Trophoblast cell (in vitro differentiated cells and primary cell): ENCODE measurements around the gene MSRB1.

Source experiments
- DNase-seq, 2 donors: peaks; one replicate each; pipeline ENCODE4 v3.0.0-alpha.2; 2016
- H2AFZ ChIP-seq: 2 replicates; pipeline ENCODE4 v1.6.1; 2013; ENCODE audit warnings: low read length, moderate library complexity, mild to moderate bottlenecking; ENCODE audit not compliant: insufficient read depth, poor library complexity
- H2AK5ac ChIP-seq: 2 replicates; pipeline ENCODE4 v1.6.1; 2013; ENCODE audit warnings: mild to moderate bottlenecking, low read length
- H2BK120ac ChIP-seq: 2 replicates; pipeline ENCODE4 v1.6.1; 2013; ENCODE audit warnings: low read length, mild to moderate bottlenecking, moderate library complexity; ENCODE audit not compliant: insufficient read depth, poor library complexity
- H2BK12ac ChIP-seq: 2 replicates; pipeline ENCODE4 v1.6.1; 2013; ENCODE audit warnings: mild to moderate bottlenecking, low read length, moderate library complexity
- H2BK5ac ChIP-seq: 2 replicates; pipeline ENCODE4 v1.6.1; 2013; ENCODE audit warnings: low read length, low read depth, moderate library complexity, mild to moderate bottlenecking; ENCODE audit not compliant: poor library complexity
- H3K14ac ChIP-seq: 2 replicates; pipeline ENCODE4 v1.6.1; 2013; ENCODE audit warnings: mild to moderate bottlenecking, low read length
- H3K18ac ChIP-seq: 2 replicates; pipeline ENCODE4 v1.6.1; 2013; ENCODE audit warnings: mild to moderate bottlenecking, low read length
- H3K23ac ChIP-seq: 2 replicates; pipeline ENCODE4 v1.6.1; 2013; ENCODE audit warnings: low read length
- H3K27ac ChIP-seq: 2 replicates; pipeline ENCODE4 v1.5.1; 2013; ENCODE audit warnings: low read depth, mild to moderate bottlenecking, inconsistent platforms, low read length, moderate library complexity
- H3K27me3 ChIP-seq: 2 replicates; pipeline ENCODE4 v1.6.1; 2013; ENCODE audit warnings: inconsistent platforms, mild to moderate bottlenecking, low read length, moderate library complexity; ENCODE audit not compliant: insufficient read depth
- H3K36me3 ChIP-seq, 2 experiments: 1 replicate in 1 of 2; 2 replicates in 1 of 2; pipeline ENCODE4 v1.6.1; 2013; ENCODE audit warnings: low read length in 2 of 2, mild to moderate bottlenecking in 2 of 2, moderate library complexity in 1 of 2; ENCODE audit not compliant: insufficient read depth in 2 of 2, control insufficient read depth in 1 of 2
- H3K4ac ChIP-seq: 2 replicates; pipeline ENCODE4 v1.6.1; 2013; ENCODE audit warnings: low read depth, mild to moderate bottlenecking, low read length, moderate library complexity
- H3K4me1 ChIP-seq, 2 experiments: 1 replicate in 1 of 2; 2 replicates in 1 of 2; pipeline ENCODE4 v1.6.1; 2013; ENCODE audit warnings: low read length in 2 of 2, mild to moderate bottlenecking in 2 of 2, moderate library complexity in 1 of 2; ENCODE audit not compliant: insufficient read depth in 2 of 2, control insufficient read depth in 1 of 2
- H3K4me2 ChIP-seq: 2 replicates; pipeline ENCODE4 v1.6.1; 2013; ENCODE audit warnings: inconsistent platforms, mild to moderate bottlenecking, low read length, moderate library complexity
- H3K4me3 ChIP-seq: 2 replicates; pipeline ENCODE4 v1.5.1; 2013; ENCODE audit warnings: mild to moderate bottlenecking, low read depth, low read length, inconsistent platforms
- H3K79me1 ChIP-seq: one replicate; pipeline ENCODE4 v1.6.1; 2013; ENCODE audit warnings: low read length
- H3K79me2 ChIP-seq: 2 replicates; pipeline ENCODE4 v1.6.1; 2013; ENCODE audit warnings: low read length, mild to moderate bottlenecking; ENCODE audit not compliant: control insufficient read depth, insufficient read depth, poor library complexity
- H3K9ac ChIP-seq: 2 replicates; pipeline ENCODE4 v1.6.1; 2013; ENCODE audit warnings: mild to moderate bottlenecking, low read length
- H3K9me3 ChIP-seq: 2 replicates; pipeline ENCODE4 v1.6.1; 2013; ENCODE audit warnings: low read depth, mild to moderate bottlenecking, control low read depth, inconsistent platforms, low read length; ENCODE audit not compliant: insufficient read depth
- H4K12ac ChIP-seq: 2 replicates; pipeline ENCODE4 v1.6.1; 2013; ENCODE audit warnings: low read depth, mild to moderate bottlenecking, low read length, moderate library complexity
- H4K8ac ChIP-seq: 2 replicates; pipeline ENCODE4 v1.6.1; 2013; ENCODE audit warnings: low read depth, mild to moderate bottlenecking, low read length, moderate library complexity
- H4K91ac ChIP-seq: one replicate; pipeline ENCODE4 v1.6.1; 2013; ENCODE audit warnings: low read depth, mild to moderate bottlenecking, low read length, moderate library complexity
- WGBS: extraction: QIAGEN DNeasy Blood & Tissue Kit; methylation state at CpG from one replicate; pipeline ENCODE4 v1.1.7; 2013; ENCODE audit warnings: missing lambda C conversion rate; ENCODE audit not compliant: insufficient read length, insufficient coverage; ENCODE audit errors: extremely low coverage; 5-methylcytosine and 5-hydroxymethylcytosine counted together

The MSRB1 gene

DNA sequence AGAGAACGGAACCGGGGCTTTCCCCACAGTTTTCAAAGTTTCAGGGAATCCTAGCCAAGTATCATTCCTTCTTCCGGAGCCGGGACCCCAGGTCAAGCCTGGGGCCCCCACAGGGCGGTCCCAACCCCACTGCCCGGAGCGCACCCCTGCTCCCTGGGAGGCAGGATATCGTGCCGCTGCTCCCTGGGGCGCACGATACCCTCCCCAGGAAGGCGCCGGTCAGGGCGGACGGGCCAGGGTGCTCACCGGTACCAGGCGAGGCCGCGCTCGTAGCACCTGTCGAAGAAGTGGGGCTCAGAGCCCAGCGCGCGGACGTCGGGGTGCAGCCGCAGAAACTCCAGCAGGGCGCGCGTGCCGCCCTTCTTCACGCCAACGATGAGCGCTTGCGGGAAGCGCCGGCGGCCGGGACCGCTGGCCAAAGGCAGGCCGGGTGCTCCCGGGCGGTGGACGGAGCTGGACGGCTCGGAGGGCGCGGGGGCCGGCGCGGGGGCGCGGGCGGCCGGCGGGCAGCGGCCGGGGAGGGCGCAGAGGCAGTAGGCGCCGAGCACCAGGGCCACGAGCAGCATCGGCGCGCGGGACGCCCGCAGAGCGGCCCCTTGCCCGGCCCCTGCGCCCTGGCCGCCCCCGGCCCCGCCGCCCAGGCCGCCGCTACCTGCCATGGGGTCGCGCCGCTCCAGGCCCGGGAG is 25.2 kb downstream of the MSRB1 start:
- H3K79me2 ChIP-seq, result no peaks in the 10 kb centered on the region
- H2AK5ac ChIP-seq, result no peak overlapping the region
- no peak overlapping the region for H4K91ac ChIP-seq
- no peak overlapping the region for H3K4ac ChIP-seq
- H3K23ac ChIP-seq, result no peak overlapping the region
- peaks cover 0 to 4% of the 10 kb centered on the region in 2 experiments for H3K4me1 ChIP-seq
- no peak overlapping the region for H3K4me2 ChIP-seq
- no peak overlapping the region for H2BK120ac ChIP-seq
- no peak overlapping the region for H4K8ac ChIP-seq
- H3K4me3 ChIP-seq, result no peak overlapping the region
- no peak for DNase-seq
- H2AFZ ChIP-seq, result no peak overlapping the region
- H2BK12ac ChIP-seq, result no peak overlapping the region
- peaks cover 5% of the 10 kb centered on the region for H3K9me3 ChIP-seq
- peaks cover 58% of the 10 kb centered on the region for H3K27me3 ChIP-seq
- H3K9ac ChIP-seq, result no peak overlapping the region
- WGBS, result no CpG with 5 or more reads among the region's 81 CpGs
- H3K27ac ChIP-seq, result no peak overlapping the region
- no peaks in the 10 kb centered on the region for H3K79me1 ChIP-seq
- H3K18ac ChIP-seq, result no peak overlapping the region
- H4K12ac ChIP-seq, result no peak overlapping the region
- no peak overlapping the region for H3K14ac ChIP-seq
- no peaks in the 10 kb centered on the region for H3K36me3 ChIP-seq
- H2BK5ac ChIP-seq, result no peak overlapping the region

DNA sequence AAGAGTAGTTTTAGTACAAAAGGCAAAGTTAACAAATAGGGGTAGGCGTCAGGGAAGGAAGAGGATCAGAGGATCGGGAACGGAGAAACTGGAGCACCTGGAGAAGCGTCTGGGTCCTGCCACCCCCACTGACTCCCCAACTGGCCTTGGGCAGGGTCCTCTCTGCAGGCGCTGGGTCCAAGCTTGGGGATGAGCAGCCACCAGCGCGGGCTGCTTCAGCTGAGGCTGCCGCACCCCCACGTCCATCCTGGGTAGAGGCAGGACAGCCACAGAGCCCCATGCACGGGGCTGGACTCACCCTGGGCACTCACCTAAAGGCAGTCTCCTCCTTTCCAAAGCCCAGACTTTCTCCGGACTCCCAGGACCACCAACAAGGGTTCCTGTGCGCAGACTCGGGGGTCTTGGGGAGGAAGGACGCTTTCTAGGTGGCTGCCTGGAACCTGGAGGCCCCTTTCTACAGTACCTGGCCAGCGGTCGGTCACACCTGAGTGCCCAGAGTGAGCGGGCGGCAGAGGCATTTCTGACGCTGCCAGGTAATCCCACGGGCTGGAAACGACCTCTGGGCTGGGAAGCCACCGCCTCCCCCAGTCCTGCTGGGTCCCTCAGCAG is 25.8 kb downstream of the MSRB1 start:
- Histone ChIP-seq H3K4me1 (peaks cover 0 to 4% of the 10 kb centered on the region in 2 experiments), H4K91ac (no peak overlapping the region), H3K9ac (no peak overlapping the region), H3K79me2 (no peaks in the 10 kb centered on the region), H2AK5ac (no peak overlapping the region), H2BK120ac (no peak overlapping the region), H2BK5ac (no peak overlapping the region), H3K4ac (no peak overlapping the region), H3K4me2 (no peak overlapping the region), H3K4me3 (no peak overlapping the region), H3K27me3 (peaks cover 56% of the 10 kb centered on the region), H3K36me3 (no peaks in the 10 kb centered on the region), H3K23ac (no peak overlapping the region), H3K9me3 (peaks cover 5% of the 10 kb centered on the region), H2BK12ac (no peak overlapping the region), H3K79me1 (no peaks in the 10 kb centered on the region), H4K8ac (no peak overlapping the region), H4K12ac (no peak overlapping the region), H3K27ac (no peak overlapping the region), H3K18ac (no peak overlapping the region), H3K14ac (no peak overlapping the region), H2AFZ (no peak overlapping the region)
- WGBS, result no CpG with 5 or more reads among the region's 22 CpGs
- DNase-seq, result no peak

DNA sequence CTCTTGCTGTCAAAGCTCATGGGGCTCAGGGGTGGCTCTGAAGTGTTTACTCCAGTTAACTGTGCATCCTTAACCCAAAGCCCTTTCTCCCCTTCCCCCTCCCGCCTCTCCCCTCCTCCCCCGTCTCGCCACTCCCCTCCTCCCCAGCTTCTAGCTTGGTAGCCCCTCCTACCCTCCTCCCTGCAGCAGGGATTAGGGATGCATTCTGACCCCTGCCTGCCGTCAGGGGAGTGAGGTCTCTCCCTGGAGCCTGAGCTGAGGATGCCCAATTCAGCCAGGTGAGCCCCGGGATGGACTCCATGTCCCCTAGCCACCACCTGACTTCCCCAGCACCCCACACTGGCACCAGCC is 26.4 kb downstream of the MSRB1 start:
- Histone ChIP-seq H2AK5ac (no peak overlapping the region), H3K27me3 (peaks cover 56% of the 10 kb centered on the region), H3K4me1 (peaks cover 0 to 4% of the 10 kb centered on the region in 2 experiments), H3K4ac (no peak overlapping the region), H3K4me3 (no peak overlapping the region), H3K79me1 (no peaks in the 10 kb centered on the region), H3K4me2 (no peak overlapping the region), H2BK5ac (no peak overlapping the region), H2AFZ (no peak overlapping the region), H3K9ac (no peak overlapping the region), H2BK12ac (no peak overlapping the region), H4K8ac (no peak overlapping the region), H3K27ac (no peak overlapping the region), H3K14ac (no peak overlapping the region), H4K12ac (no peak overlapping the region), H3K79me2 (no peaks in the 10 kb centered on the region), H3K23ac (no peak overlapping the region), H3K36me3 (no peaks in the 10 kb centered on the region), H4K91ac (no peak overlapping the region), H3K18ac (no peak overlapping the region), H3K9me3 (peaks cover 5% of the 10 kb centered on the region), H2BK120ac (no peak overlapping the region)
- WGBS, result no CpG with 5 or more reads among the region's 5 CpGs
- no peak for DNase-seq

DNA sequence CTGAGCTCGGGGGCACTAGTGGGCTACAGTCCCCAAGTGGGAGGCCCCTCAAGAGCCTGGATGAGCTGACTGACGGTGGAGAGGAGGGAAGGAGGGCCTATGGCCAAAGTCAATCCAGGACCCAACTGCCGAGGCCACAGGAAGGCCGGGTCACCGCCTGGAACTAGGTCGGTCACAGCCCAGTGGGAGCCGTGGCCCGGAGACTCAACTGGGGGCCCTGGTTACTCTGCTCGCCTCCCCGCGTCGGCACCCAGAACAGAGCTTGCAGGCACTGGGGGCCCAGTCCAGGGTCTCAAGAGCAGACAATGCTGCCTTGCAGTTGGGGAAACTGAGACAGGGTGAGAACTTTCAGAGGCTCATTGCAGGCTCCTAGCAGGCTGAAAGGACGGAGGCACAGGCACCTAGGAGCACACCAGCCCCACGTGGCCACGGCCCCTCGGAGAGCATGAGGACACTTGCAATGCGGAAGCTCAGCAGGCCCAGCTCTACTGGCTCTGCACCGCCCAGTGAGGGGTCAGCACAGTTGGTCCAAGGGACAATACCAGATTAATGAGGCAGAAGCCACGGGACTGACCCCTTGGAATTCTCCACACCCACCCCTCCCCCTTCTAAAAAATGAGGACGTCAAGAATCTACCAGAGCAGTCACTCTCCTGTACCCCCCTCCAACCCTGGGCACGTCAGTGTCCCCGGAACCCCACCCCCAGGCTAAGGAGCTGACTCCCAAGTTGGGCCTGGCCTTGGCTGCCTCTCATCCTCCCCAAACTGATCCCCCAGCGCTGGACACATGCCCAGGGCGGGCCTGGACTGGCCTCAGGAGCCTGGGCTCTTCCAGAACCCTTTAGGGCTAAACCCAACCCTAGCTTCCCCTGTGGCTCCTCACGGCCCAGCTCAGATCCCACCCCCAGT is 27.0 kb downstream of the MSRB1 start:
- peaks cover 0 to 4% of the 10 kb centered on the region in 2 experiments for H3K4me1 ChIP-seq
- no peak overlapping the region for H2BK12ac ChIP-seq
- H4K91ac ChIP-seq, result no peak overlapping the region
- H2BK120ac ChIP-seq, result no peak overlapping the region
- no peaks in the 10 kb centered on the region for H3K36me3 ChIP-seq
- H3K9ac ChIP-seq, result no peak overlapping the region
- no peak overlapping the region for H3K14ac ChIP-seq
- H3K23ac ChIP-seq, result no peak overlapping the region
- H3K79me2 ChIP-seq, result no peaks in the 10 kb centered on the region
- H2AK5ac ChIP-seq, result no peak overlapping the region
- no CpG with 5 or more reads among the region's 25 CpGs for WGBS
- H3K27ac ChIP-seq, result no peak overlapping the region
- H3K4me3 ChIP-seq, result no peak overlapping the region
- no peak for DNase-seq
- no peak overlapping the region for H4K8ac ChIP-seq
- peaks cover 52% of the 10 kb centered on the region for H3K27me3 ChIP-seq
- H4K12ac ChIP-seq, result no peak overlapping the region
- H2BK5ac ChIP-seq, result no peak overlapping the region
- no peak overlapping the region for H3K18ac ChIP-seq
- H3K79me1 ChIP-seq, result no peaks in the 10 kb centered on the region
- H3K4ac ChIP-seq, result no peak overlapping the region
- peaks cover 5% of the 10 kb centered on the region for H3K9me3 ChIP-seq
- no peak overlapping the region for H2AFZ ChIP-seq
- H3K4me2 ChIP-seq, result no peak overlapping the region
